Pancreas (tissue), 10 donors: ENCODE data around the gene ZFYVE28. TPM values are rescaled to one million over a fixed set of nuclear protein-coding genes. Genes with fewer than 3 reads are reported as not detected.

Experiments used
- ATAC-seq, 4 donors: fragments of 200-7000 bp; cut with Tn5 transposase; one replicate each; pipeline versions ENCODE4 v1.8.0 to v1.9.1; 2020; ENCODE audit warnings: mild to moderate bottlenecking in 4 of 4, moderate library complexity in 4 of 4
- DNase-seq, 6 donors: peaks; one replicate each; pipeline ENCODE4 v3.0.0-alpha.2; 2020
- FAIRE-seq: peaks from 2 replicates; lab custom pipeline; 2012; peaks lifted over from hg19 to GRCh38; lab: Jason Lieb, UNC
- H3K27ac ChIP-seq, 4 donors: fragments of 200-600 bp; sonication (generic); 1 replicate in 3 of 4; 2 replicates in 1 of 4; pipeline versions ENCODE4 v1.5.0 to v1.8.0; 2020
- H3K27me3 ChIP-seq, 4 donors: fragments of 200-600 bp; one replicate each; pipeline ENCODE4 v1.8.0; 2021
- H3K36me3 ChIP-seq, 3 donors: fragments of 200-600 bp; sonication (generic) in 1 of 3; one replicate each; pipeline versions ENCODE4 v1.5.0 to v1.8.0; 2020 to 2021
- H3K4me1 ChIP-seq, 3 donors: fragments of 200-600 bp; one replicate each; pipeline ENCODE4 v1.8.0; 2021
- H3K4me3 ChIP-seq, 4 donors: fragments of 200-600 bp; sonication (generic) in 2 of 4; one replicate each; pipeline versions ENCODE4 v1.5.0 to v1.8.0; 2020 to 2021
- H3K9me3 ChIP-seq, 4 donors: fragments of 200-600 bp; one replicate each; pipeline ENCODE4 v1.8.0; 2021
- WGBS, 2 donors: extraction: QIAGEN DNeasy Blood & Tissue Kit; methylation state at CpG; one replicate each; pipeline ENCODE4 v1.1.7; 2013; 5-methylcytosine and 5-hydroxymethylcytosine counted together
- intact Hi-C, 3 donors: fragments of 100-400 bp; cut with DNase I; formaldehyde crosslinking; loops; one replicate each; pipeline versions ENCODE4 v1.11.1 to v1.14.2; 2022
- polyA plus RNA-seq, 2 donors: library from polyadenylated mRNA; stranded (reverse); fragments of 200-250 nt; gene quantifications; one replicate each; pipeline ENCODE4 v1.2.3, GENCODE V29; 2013
- total RNA-seq, 6 donors: library from RNA; stranded (reverse); fragmentation: NEBNext Ultra II Directional in 4 of 6; extraction: Animal tissue kit (Norgen Biotek cat#: 25700) in 4 of 6; gene quantifications; one replicate each; pipeline versions ENCODE4 v1.2.1 to v1.2.4, GENCODE V29; 2021 to 2023
- TF ChIP-seq, protein P1 (sequence below), 4 donors: fragments of 200-600 bp; sonication (generic) in 3 of 4; IDR thresholded peaks; one replicate each; pipeline versions ENCODE4 v1.5.0 to v1.8.0; 2021; ENCODE audit warnings: antibody characterized with exemption in 4 of 4
- donor health status: healthy with polysubstance abuse.
- donor health status: DM: no; HTN: no; CAD: no; lungs with moderate emphysema.
- donor health status: DM: no; HTN: no; CAD: no.
- donor health status: control.
- donor health status: control.
- donor health status: Bipolar disorder and iron deficiency.
- donor health status: DM: yes; HTN: yes; CAD: no.
- donor health status: DM: no; HTN: no; CAD: no.
- donor health status: DM: no; HTN: no; CAD: no.
- donor health status: DM: yes; HTN: yes; CAD: no.

ZFYVE28 gene
- total and polyA plus RNA-seq, 8 donors: 3.8 to 13.4 (median 6.0) TPM

DNA sequence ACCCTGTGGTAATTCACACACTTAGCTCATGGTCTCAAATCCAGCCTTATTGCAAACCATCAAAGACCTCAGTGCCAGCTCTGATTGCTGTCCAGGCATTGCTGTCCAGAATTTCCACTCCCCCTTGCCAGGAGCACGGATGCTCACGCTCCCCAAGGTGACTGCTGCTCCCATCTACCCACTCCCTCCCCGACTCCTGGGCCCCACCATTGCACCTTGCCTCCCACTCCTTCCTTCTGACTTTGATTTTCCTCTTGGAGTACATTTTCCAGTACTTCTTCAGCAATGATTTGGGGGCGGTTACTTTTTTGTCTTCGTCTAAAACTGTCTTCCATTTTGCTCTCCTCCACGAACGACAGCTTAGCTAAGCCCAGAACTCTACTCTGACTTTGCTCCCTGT, 11.5 kb downstream of the ZFYVE28 start:
- FAIRE-seq (no peak), DNase-seq (no peak), ATAC-seq (no peak)
- 71 to 80% methylated on average over 7 of the region's 7 CpGs for WGBS, 2 donors
- intact Hi-C loops: no loop called here
- TF ChIP-seq, protein P1, sequence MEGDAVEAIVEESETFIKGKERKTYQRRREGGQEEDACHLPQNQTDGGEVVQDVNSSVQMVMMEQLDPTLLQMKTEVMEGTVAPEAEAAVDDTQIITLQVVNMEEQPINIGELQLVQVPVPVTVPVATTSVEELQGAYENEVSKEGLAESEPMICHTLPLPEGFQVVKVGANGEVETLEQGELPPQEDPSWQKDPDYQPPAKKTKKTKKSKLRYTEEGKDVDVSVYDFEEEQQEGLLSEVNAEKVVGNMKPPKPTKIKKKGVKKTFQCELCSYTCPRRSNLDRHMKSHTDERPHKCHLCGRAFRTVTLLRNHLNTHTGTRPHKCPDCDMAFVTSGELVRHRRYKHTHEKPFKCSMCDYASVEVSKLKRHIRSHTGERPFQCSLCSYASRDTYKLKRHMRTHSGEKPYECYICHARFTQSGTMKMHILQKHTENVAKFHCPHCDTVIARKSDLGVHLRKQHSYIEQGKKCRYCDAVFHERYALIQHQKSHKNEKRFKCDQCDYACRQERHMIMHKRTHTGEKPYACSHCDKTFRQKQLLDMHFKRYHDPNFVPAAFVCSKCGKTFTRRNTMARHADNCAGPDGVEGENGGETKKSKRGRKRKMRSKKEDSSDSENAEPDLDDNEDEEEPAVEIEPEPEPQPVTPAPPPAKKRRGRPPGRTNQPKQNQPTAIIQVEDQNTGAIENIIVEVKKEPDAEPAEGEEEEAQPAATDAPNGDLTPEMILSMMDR (IDR thresholded peaks at IDR 0.05): no peak
- Histone ChIP-seq H3K9me3 (no peaks in the 10 kb centered on the region), H3K36me3 (no peaks in the 10 kb centered on the region), H3K4me3 (no peak overlapping the region), H3K27me3 (no peaks in the 10 kb centered on the region), H3K4me1 (peaks cover under 1 to 8% (median 2%) of the 10 kb centered on the region in 3 donors), H3K27ac (no peak overlapping the region)

DNA sequence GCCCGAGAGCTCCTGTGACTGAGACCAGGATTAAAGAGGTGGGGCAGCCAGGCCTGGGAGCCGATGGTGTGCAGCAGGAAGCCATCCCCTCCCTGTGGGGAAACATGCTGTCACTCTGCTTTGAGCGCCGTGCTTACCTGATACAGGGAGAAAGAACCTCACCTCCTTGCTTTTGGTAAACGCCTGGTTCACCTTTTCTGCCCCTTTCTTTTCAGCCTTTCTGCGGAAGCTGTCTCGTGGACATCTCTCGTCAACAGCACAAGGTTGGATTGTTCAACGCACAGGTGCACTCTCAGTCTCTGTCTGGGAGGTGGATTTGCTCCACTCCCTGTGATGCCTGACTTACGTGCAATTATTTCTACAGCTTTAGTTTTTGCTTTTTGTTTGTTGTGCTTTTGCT, 12.0 kb downstream of the ZFYVE28 start:
- Histone ChIP-seq H3K4me3 (no peak overlapping the region), H3K4me1 (peaks cover 6 to 13% (median 7%) of the 10 kb centered on the region in 3 donors), H3K27ac (no peak overlapping the region), H3K36me3 (no peaks in the 10 kb centered on the region), H3K27me3 (no peaks in the 10 kb centered on the region), H3K9me3 (no peaks in the 10 kb centered on the region)
- no peak for ATAC-seq
- TF ChIP-seq, protein P1 (IDR thresholded peaks at IDR 0.05): no peak
- DNase-seq: no peak
- WGBS, 2 donors: 80 to 81% methylated on average over 10 of the region's 10 CpGs
- intact Hi-C loops: no loop called here
- FAIRE-seq: no peak

DNA sequence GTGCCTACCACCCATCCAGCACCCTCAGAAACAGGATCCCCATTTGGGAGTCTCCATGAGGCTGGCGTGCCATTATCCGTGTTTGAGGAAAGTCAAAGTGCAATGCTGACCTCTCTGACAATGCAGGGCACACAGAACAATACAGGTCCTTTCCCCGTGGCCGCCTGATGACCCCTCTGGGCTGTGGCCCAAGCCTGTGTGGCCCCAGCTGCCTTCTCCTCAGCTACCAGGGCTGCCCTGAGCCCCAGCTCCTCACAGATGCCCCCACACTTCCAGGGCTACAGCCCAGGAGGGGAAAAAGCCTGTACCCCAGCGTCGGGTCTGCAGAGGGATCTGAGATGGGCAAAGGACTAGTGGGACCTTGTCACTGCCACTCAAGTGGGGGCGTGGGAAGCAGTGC, 15.5 kb downstream of the ZFYVE28 start:
- no peaks in the 10 kb centered on the region for H3K36me3 ChIP-seq
- H3K27ac ChIP-seq: no peak overlapping the region
- ATAC-seq (no peak), FAIRE-seq (no peak), DNase-seq (peak in 1 of 6 donors; percentile 34)
- 80 to 82% methylated on average over 7 of the region's 7 CpGs for WGBS, 2 donors
- H3K9me3 ChIP-seq: no peaks in the 10 kb centered on the region
- intact Hi-C loops: no loop called here
- TF ChIP-seq, protein P1 (IDR thresholded peaks at IDR 0.05): no peak
- no peaks in the 10 kb centered on the region for H3K27me3 ChIP-seq
- peaks cover 6 to 18% (median 10%) of the 10 kb centered on the region in 3 donors for H3K4me1 ChIP-seq
- H3K4me3 ChIP-seq: no peak overlapping the region

DNA sequence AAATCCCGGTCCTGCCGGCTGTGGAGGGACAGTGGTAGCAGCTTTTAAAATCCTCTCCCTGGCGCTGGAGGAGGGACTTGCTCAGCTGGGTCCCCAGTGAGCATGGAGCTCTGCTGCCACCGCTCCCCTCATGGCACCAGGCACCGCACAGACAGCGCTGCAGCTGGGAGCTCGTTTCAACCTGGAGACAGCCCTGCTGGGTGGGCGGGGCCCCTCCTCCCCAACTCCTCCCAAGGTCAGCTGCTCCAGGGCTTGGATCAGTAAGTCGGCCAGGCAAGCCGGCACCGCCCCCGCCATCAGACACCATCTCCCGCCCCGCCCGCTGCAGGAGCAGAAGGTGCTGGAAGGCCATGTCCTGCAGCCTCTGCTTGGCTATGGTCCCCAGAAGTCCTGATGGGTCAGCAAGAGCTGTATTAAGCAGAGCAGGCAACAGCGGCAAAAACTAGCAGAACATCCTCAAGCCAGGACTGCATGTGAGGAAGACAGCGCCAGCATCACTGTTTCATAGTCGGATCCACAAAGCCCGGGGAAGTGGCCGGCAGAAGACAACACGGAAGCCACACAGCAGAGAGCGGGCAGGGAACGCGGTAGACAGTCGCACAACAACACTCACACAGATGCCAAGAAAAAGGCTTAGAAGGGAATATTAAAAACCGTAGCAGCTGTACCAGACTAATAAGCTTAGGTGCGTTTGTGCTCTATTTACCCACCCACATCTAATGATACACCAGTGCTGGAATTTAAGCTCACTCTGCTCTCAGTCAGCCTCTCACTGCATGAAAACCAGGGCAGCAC, 16.2 kb downstream of the ZFYVE28 start:
- intact Hi-C loops: no loop called here
- TF ChIP-seq, protein P1 (IDR thresholded peaks at IDR 0.05): no peak
- no peaks in the 10 kb centered on the region for H3K27me3 ChIP-seq
- FAIRE-seq (no peak), DNase-seq (peak; percentile 76 to 89 (median 82)), ATAC-seq (peak; percentile 73 to 93 (median 88))
- WGBS, 2 donors: 6 to 8% methylated on average over 27 of the region's 27 CpGs
- peak overlapping the region in 2 of 4 donors; percentile 16 to 33 for H3K4me3 ChIP-seq
- H3K27ac ChIP-seq: no peak overlapping the region
- no peaks in the 10 kb centered on the region for H3K36me3 ChIP-seq
- H3K4me1 ChIP-seq: peaks cover 6 to 18% (median 10%) of the 10 kb centered on the region in 3 donors
- no peaks in the 10 kb centered on the region for H3K9me3 ChIP-seq

DNA sequence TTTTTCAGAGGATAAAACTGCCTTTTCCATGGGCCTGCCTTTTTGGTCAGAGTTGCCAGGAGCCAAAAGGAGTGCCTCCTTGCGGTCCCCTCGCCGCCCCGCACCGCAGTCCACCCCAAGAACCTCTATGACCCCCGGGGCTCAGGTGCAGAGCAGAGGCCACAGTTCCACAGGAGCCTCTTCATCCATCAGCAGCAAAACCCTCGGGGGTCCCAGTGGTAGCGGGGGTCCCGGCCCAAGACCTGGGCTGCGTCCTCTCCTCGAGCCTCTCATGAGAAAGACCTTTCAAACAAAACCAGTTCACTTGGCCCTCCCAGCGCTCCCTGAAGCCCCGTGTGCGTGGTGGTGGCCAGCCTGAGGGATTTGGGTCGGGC, 16.8 kb downstream of the ZFYVE28 start:
- 45 to 49% methylated on average over 15 of the region's 15 CpGs for WGBS, 2 donors
- no peaks in the 10 kb centered on the region for H3K9me3 ChIP-seq
- peak overlapping the region in 1 of 4 donors; percentile 33 for H3K4me3 ChIP-seq
- DNase-seq (no peak), ATAC-seq (no peak), FAIRE-seq (no peak)
- no peaks in the 10 kb centered on the region for H3K27me3 ChIP-seq
- TF ChIP-seq, protein P1 (IDR thresholded peaks at IDR 0.05): no peak
- H3K27ac ChIP-seq: no peak overlapping the region
- H3K4me1 ChIP-seq: peaks cover 6 to 18% (median 10%) of the 10 kb centered on the region in 3 donors
- intact Hi-C loops: no loop called here
- no peaks in the 10 kb centered on the region for H3K36me3 ChIP-seq
